Cardiac muscle cell (in vitro differentiated cells and primary cell): ENCODE measurements around the gene RIIAD1. TPM values are rescaled to one million over a fixed set of nuclear protein-coding genes. Genes with fewer than 3 reads are reported as not detected.
"Not testable (repeated sequence)": the region's sequence is repeated elsewhere in the genome, so short reads cannot be mapped to it uniquely, and the experiment has no call there.

Experiments used
- DNase-seq, 2 donors: peaks; one replicate each; pipeline versions ENCODE4 v3.0.0 to v3.0.0-alpha.2; 2010 to 2017; ENCODE audit warnings: low read depth in 1 of 2, low spot score in 1 of 2
- H3K27ac ChIP-seq: fragments of 200-600 bp; sonication (generic); 2 replicates; pipeline ENCODE4 v1.5.1; 2016
- H3K27me3 ChIP-seq: fragments of 200-600 bp; sonication (generic); 2 replicates; pipeline ENCODE4 v1.6.0; 2016; ENCODE audit warnings: control low read depth
- H3K36me3 ChIP-seq: fragments of 200-600 bp; sonication (generic); 2 replicates; pipeline ENCODE4 v1.5.1; 2016; ENCODE audit warnings: control low read depth
- H3K4me1 ChIP-seq: fragments of 200-600 bp; sonication (generic); 2 replicates; pipeline ENCODE4 v1.8.1; 2017; ENCODE audit warnings: low read depth, mild to moderate bottlenecking, mixed run types
- H3K4me3 ChIP-seq: fragments of 200-600 bp; sonication (generic); 2 replicates; pipeline ENCODE4 v1.5.1; 2016; ENCODE audit warnings: mild to moderate bottlenecking
- H3K9me3 ChIP-seq: fragments of 200-600 bp; sonication (generic); 2 replicates; pipeline ENCODE4 v1.5.1; 2017; ENCODE audit warnings: low read depth, mild to moderate bottlenecking, control low read depth
- CTCF ChIP-seq: IDR thresholded peaks from 2 replicates; pipeline ENCODE4 v1.5.1; 2012; ENCODE audit warnings: low read depth, mild to moderate bottlenecking, low read length
- polyA plus RNA-seq: library from polyadenylated mRNA; unstranded; fragments of >200 nt; fragmentation: Nextera tagmentation; extraction: Ambion mirVana; gene quantifications from 2 replicates; pipeline ENCODE4 v1.2.1, GENCODE V29; 2016
- total RNA-seq: library from RNA; depleted of rRNA; stranded (reverse); fragments of >200 nt; gene quantifications from 2 replicates; pipeline ENCODE4 v1.2.3, GENCODE V29; 2016

RIIAD1 gene
- total and polyA plus RNA-seq, 2 experiments from 2014 or later = not detected

- Histone ChIP-seq H3K9me3 (no peaks in the 10 kb centered on the region), H3K27me3 (peaks cover 3% of the 10 kb centered on the region), H3K27ac (no peak overlapping the region), H3K36me3 (no peaks in the 10 kb centered on the region), H3K4me3 (no peak overlapping the region), H3K4me1 (peaks cover 10% of the 10 kb centered on the region)
- peak in 1 of 2 donors; percentile 17 for DNase-seq
- no peak for TF ChIP-seq CTCF
These were observed 8.0 kb downstream of the RIIAD1 start for GRCh38 chr1:151729157-151729965.

GRCh38 chr1:151729966-151730291, 8.6 kb downstream of the RIIAD1 start:
- peaks cover 10% of the 10 kb centered on the region for H3K4me1 ChIP-seq
- no peaks in the 10 kb centered on the region for H3K27me3 ChIP-seq
- H3K27ac ChIP-seq = no peak overlapping the region
- TF ChIP-seq CTCF = no peak
- H3K4me3 ChIP-seq = no peak overlapping the region
- no peak for DNase-seq
- H3K9me3 ChIP-seq = no peaks in the 10 kb centered on the region
- no peaks in the 10 kb centered on the region for H3K36me3 ChIP-seq

- DNase-seq = no peak
These were observed 11.8 kb downstream of the RIIAD1 start for GRCh38 chr1:151733126-151733525.

DNA sequence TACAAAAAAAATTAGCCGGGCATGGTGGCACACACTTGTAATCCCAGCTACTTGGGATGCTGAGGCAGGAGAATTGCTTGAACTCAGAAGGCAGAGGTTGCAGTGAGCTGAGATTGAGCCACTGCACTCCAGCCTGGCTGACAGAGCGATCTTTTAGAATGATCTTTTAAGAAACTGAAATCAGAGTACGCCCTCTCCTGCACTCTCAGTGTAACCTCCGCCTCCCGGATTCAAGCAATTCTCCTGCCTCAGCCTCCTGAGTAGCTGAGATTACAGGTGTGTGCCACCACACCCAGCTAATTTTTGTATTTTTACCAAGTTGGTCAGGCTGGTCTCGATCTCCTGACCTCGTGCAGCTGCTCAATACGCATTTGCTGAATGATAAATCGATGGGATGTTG, 12.7 kb downstream of the RIIAD1 start:
- not testable (repeated sequence) for DNase-seq, H3K4me3 ChIP-seq, H3K4me1 ChIP-seq, H3K36me3 ChIP-seq, H3K27me3 ChIP-seq, H3K27ac ChIP-seq, H3K9me3 ChIP-seq

More at GRCh38 chr1:151733126-151733525, 11.8 kb downstream of the RIIAD1 start:
- Histone ChIP-seq H3K27ac (no peak overlapping the region), H3K27me3 (no peaks in the 10 kb centered on the region), H3K4me1 (peaks cover 9% of the 10 kb centered on the region), H3K9me3 (no peaks in the 10 kb centered on the region), H3K36me3 (no peaks in the 10 kb centered on the region), H3K4me3 (no peak overlapping the region)
- no peak for TF ChIP-seq CTCF

- Histone ChIP-seq H3K36me3 (no peaks in the 10 kb centered on the region), H3K27ac (no peak overlapping the region), H3K4me1 (no peaks in the 10 kb centered on the region), H3K27me3 (peaks cover 8% of the 10 kb centered on the region), H3K9me3 (no peaks in the 10 kb centered on the region), H3K4me3 (no peak overlapping the region)
- no peak for DNase-seq
- no peak for TF ChIP-seq CTCF
These were observed 15.7 kb downstream of the RIIAD1 start for GRCh38 chr1:151737026-151737425.

DNA sequence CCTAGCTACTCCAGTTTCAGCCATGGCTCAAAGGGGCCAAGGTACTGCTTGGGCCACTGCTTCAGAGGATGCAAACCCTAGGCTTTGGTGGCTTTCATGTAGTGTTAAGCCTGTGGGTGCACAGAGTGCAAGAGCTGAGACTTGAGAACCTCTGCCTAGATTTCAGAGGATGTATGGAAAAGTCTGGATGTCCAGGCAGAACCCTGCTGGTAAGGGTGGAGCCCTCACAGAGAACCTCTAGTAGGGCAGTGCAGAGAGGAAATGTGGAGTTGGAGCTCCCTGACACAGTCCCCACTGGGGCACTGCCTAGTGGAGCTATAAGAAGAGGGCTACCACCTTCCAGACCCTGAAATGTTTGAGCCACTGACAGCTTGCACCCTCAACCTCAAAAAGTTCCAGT, 16.2 kb downstream of the RIIAD1 start:
- Histone ChIP-seq H3K36me3 (no peaks in the 10 kb centered on the region), H3K9me3 (no peaks in the 10 kb centered on the region), H3K4me1 (no peaks in the 10 kb centered on the region), H3K27me3 (peaks cover 11% of the 10 kb centered on the region), H3K4me3 (no peak overlapping the region), H3K27ac (no peak overlapping the region)
- DNase-seq = no peak
- TF ChIP-seq CTCF = no peak
